Measurements from ENCODE around the gene DPP10. TPM values are rescaled to one million over a fixed set of nuclear protein-coding genes. Genes with fewer than 3 reads are reported as not detected.

DPP10 gene
- total RNA-seq, 1 donor from 2014 or later, result 6.5 TPM

DNA sequence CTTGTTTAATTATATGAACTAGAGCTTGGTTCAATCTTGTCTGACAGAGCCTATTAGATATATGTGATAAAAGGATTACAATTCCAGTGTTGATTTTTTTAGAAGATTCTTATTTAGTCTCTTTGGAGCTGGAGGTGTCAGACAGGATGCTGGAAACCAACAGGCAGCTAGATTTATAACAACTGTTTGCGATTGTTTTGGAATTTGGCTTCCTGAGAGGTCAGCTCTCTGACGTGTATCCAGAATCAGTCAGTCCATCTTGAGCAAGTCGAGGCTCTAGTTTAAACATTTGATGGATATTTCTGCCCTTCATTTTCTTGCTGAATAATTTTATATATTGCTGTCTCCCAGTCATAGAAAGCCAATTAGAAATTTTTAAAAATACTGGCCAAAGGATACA is 1062.9 kb downstream of the DPP10 start:
- Histone ChIP-seq H3K27ac (no peak overlapping the region), H2AFZ (replicated peaks) (no peak overlapping the region), H3K36me3 (no peaks in the 10 kb centered on the region), H3K4me2 (no peak overlapping the region), H3F3A (ENCODE audit: low read depth) (no peaks in the 10 kb centered on the region), H3K27me3 (no peaks in the 10 kb centered on the region), H3K9ac (no peak overlapping the region), H4K20me1 (ENCODE audit: low read depth) (no peaks in the 10 kb centered on the region), H3K4me1 (no peaks in the 10 kb centered on the region), H3K9me3 (ENCODE audit: low read depth) (no peaks in the 10 kb centered on the region), H3K79me2 (ENCODE audit: low read depth) (no peaks in the 10 kb centered on the region), H3K4me3 (no peak overlapping the region)
- TF ChIP-seq EZH2 (IDR thresholded peaks at IDR 0.05), result no peak
- TF ChIP-seq, protein P1, sequence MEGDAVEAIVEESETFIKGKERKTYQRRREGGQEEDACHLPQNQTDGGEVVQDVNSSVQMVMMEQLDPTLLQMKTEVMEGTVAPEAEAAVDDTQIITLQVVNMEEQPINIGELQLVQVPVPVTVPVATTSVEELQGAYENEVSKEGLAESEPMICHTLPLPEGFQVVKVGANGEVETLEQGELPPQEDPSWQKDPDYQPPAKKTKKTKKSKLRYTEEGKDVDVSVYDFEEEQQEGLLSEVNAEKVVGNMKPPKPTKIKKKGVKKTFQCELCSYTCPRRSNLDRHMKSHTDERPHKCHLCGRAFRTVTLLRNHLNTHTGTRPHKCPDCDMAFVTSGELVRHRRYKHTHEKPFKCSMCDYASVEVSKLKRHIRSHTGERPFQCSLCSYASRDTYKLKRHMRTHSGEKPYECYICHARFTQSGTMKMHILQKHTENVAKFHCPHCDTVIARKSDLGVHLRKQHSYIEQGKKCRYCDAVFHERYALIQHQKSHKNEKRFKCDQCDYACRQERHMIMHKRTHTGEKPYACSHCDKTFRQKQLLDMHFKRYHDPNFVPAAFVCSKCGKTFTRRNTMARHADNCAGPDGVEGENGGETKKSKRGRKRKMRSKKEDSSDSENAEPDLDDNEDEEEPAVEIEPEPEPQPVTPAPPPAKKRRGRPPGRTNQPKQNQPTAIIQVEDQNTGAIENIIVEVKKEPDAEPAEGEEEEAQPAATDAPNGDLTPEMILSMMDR (IDR thresholded peaks at IDR 0.05), result no peak
- no peak for TF ChIP-seq EZH2phosphoT487 (IDR thresholded peaks at IDR 0.05)
- no peak overlapping the region for H3K27ac Mint-ChIP-seq
- H3K36me3 Mint-ChIP-seq, result no peaks in the 10 kb centered on the region
- H3K4me1 Mint-ChIP-seq, result no peaks in the 10 kb centered on the region
- no peak for DNase-seq (ENCODE audit: low spot score)
- H3K27me3 Mint-ChIP-seq (ENCODE audit: insufficient read depth, low read depth), result no peaks in the 10 kb centered on the region
- no peak overlapping the region for H3K4me3 Mint-ChIP-seq
- no peaks in the 10 kb centered on the region for H3K9me3 Mint-ChIP-seq

DNA sequence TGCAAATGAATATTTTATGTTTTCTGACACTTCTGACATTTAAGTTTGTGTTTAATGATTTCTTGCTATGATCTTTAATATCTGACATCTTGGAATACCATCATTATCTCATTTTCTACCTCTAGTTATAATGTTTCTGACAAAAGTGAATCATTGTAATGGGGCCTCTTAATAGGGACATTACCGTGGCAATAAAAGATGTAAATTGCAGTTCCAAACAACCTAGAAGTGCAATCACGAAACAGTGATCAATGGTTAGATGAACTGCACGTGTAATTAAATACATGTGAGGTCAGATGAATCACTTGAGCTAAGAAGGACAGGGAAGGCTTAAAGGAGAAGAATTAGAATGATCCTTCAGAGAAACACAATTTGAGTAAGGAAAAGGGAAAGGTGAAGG is 1078.3 kb downstream of the DPP10 start:
- Histone ChIP-seq H3K4me3 (no peak overlapping the region), H3K27me3 (no peaks in the 10 kb centered on the region), H3K79me2 (ENCODE audit: low read depth) (no peaks in the 10 kb centered on the region), H3K4me1 (no peaks in the 10 kb centered on the region), H3K9me3 (ENCODE audit: low read depth) (no peaks in the 10 kb centered on the region), H3K9ac (no peak overlapping the region), H3K4me2 (no peak overlapping the region), H4K20me1 (ENCODE audit: low read depth) (no peaks in the 10 kb centered on the region), H3K36me3 (no peaks in the 10 kb centered on the region), H3K27ac (no peak overlapping the region), H3F3A (ENCODE audit: low read depth) (no peaks in the 10 kb centered on the region), H2AFZ (replicated peaks) (no peak overlapping the region)
- TF ChIP-seq EZH2phosphoT487 (IDR thresholded peaks at IDR 0.05), result no peak
- no peak for TF ChIP-seq EZH2 (IDR thresholded peaks at IDR 0.05)
- TF ChIP-seq, protein P1 (IDR thresholded peaks at IDR 0.05), result no peak
- Mint-ChIP-seq H3K9me3 (no peaks in the 10 kb centered on the region), H3K4me1 (no peaks in the 10 kb centered on the region), H3K27me3 (ENCODE audit: insufficient read depth, low read depth) (peaks cover 2% of the 10 kb centered on the region), H3K4me3 (no peak overlapping the region), H3K27ac (no peak overlapping the region), H3K36me3 (no peaks in the 10 kb centered on the region)
- DNase-seq (ENCODE audit: low spot score), result no peak

DNA sequence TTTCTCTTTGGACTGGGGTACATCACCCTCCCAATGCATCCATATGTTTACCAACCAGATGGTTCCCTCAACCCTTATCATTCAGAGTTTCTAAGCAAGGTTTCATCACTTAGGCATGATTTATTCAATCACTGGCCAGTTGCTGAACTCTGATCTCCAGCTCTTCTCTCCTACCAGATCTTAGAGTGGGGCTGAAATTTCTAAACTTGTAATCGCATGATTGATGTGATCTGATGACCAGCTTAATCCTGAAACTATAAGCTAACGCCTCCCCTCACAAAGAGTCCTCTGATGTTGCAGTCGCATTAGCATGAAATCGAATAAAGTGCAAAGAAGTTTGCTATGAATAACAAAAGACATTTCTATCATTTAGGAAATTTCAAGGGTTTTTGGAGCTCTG is 1082.0 kb downstream of the DPP10 start:
- TF ChIP-seq EZH2phosphoT487 (IDR thresholded peaks at IDR 0.05), result no peak
- TF ChIP-seq, protein P1 (IDR thresholded peaks at IDR 0.05), result no peak
- no peak for TF ChIP-seq EZH2 (IDR thresholded peaks at IDR 0.05)
- Histone ChIP-seq H3K27me3 (no peaks in the 10 kb centered on the region), H3K4me3 (no peak overlapping the region), H3K4me1 (no peaks in the 10 kb centered on the region), H3K79me2 (ENCODE audit: low read depth) (no peaks in the 10 kb centered on the region), H4K20me1 (ENCODE audit: low read depth) (no peaks in the 10 kb centered on the region), H3K27ac (no peak overlapping the region), H3F3A (ENCODE audit: low read depth) (no peaks in the 10 kb centered on the region), H3K4me2 (no peak overlapping the region), H2AFZ (replicated peaks) (no peak overlapping the region), H3K9ac (no peak overlapping the region), H3K9me3 (ENCODE audit: low read depth) (no peaks in the 10 kb centered on the region), H3K36me3 (no peaks in the 10 kb centered on the region)
- no peak overlapping the region for H3K27ac Mint-ChIP-seq
- H3K4me3 Mint-ChIP-seq, result no peak overlapping the region
- DNase-seq (ENCODE audit: low spot score), result no peak
- peaks cover 2% of the 10 kb centered on the region for H3K27me3 Mint-ChIP-seq (ENCODE audit: insufficient read depth, low read depth)
- no peaks in the 10 kb centered on the region for H3K36me3 Mint-ChIP-seq
- H3K4me1 Mint-ChIP-seq, result no peaks in the 10 kb centered on the region
- no peaks in the 10 kb centered on the region for H3K9me3 Mint-ChIP-seq

All from neural progenitor cell (in vitro differentiated cells).